Kidney (tissue), 14 donors: ENCODE measurements around the gene NUDT8. TPM values are rescaled to one million over a fixed set of nuclear protein-coding genes. Genes with fewer than 3 reads are reported as not detected.
A peak's percentile ranks its signal among the peaks of the same experiment; 100 is the strongest.

Experiments used
- DNase-seq, 5 donors: peaks; one replicate each; pipeline ENCODE4 v3.0.0-alpha.2; 2013 to 2020
- FAIRE-seq: peaks from 2 replicates; lab custom pipeline; 2012; peaks lifted over from hg19 to GRCh38; lab: Jason Lieb, UNC
- H3K27ac ChIP-seq, 2 donors: one replicate each; pipeline ENCODE4 v1.7.0; 2013; ENCODE audit warnings: low read depth in 2 of 2, low read length in 2 of 2, inconsistent platforms in 1 of 2
- H3K27me3 ChIP-seq: one replicate; pipeline ENCODE4 v1.7.1; 2013; ENCODE audit warnings: low read length, inconsistent platforms; ENCODE audit not compliant: control insufficient read depth, insufficient read depth
- H3K36me3 ChIP-seq, 3 donors: one replicate each; pipeline versions ENCODE4 v1.7.0 to v1.7.1; 2013; ENCODE audit warnings: low read length in 3 of 3, control low read depth in 1 of 3, inconsistent platforms in 1 of 3; ENCODE audit not compliant: insufficient read depth in 3 of 3, control insufficient read depth in 2 of 3
- H3K4me1 ChIP-seq, 3 donors: one replicate each; pipeline versions ENCODE4 v1.7.0 to v1.7.1; 2013; ENCODE audit warnings: low read length in 3 of 3, inconsistent platforms in 1 of 3, low read depth in 1 of 3; ENCODE audit not compliant: control insufficient read depth in 2 of 3, insufficient read depth in 2 of 3
- H3K4me3 ChIP-seq, 3 donors: one replicate each; pipeline versions ENCODE4 v1.7.0 to v1.8.1; 2013; ENCODE audit warnings: low read length in 3 of 3, control low read depth in 1 of 3, inconsistent platforms in 1 of 3
- H3K9ac ChIP-seq, 3 donors: one replicate each; pipeline versions ENCODE4 v1.7.0 to v1.7.1; 2013; ENCODE audit warnings: low read length in 3 of 3, control low read depth in 1 of 3, inconsistent platforms in 1 of 3
- H3K9me3 ChIP-seq, 3 donors: one replicate each; pipeline versions ENCODE4 v1.7.0 to v1.7.1; 2013; ENCODE audit warnings: low read length in 3 of 3, control low read depth in 1 of 3, inconsistent platforms in 1 of 3; ENCODE audit not compliant: control insufficient read depth in 2 of 3, insufficient read depth in 1 of 3
- CTCF ChIP-seq: IDR thresholded peaks from 3 replicates; pipeline ENCODE4 v1.5.1; 2012; ENCODE audit warnings: mild to moderate bottlenecking, moderate library complexity, borderline replicate concordance; ENCODE audit not compliant: insufficient read depth; ENCODE audit errors: extremely low read depth
- intact Hi-C: fragments of 100-400 bp; cut with DNase I; formaldehyde crosslinking; loops from one replicate; pipeline ENCODE4 v1.11.1; 2022
- polyA plus RNA-seq: library from polyadenylated mRNA; stranded (reverse); fragments of 350-450 nt; fragmentation: Illumina TruSeq; extraction: RNeasy Lipid Tissue Mini Kit (QIAGEN cat#74804); gene quantifications from one replicate; pipeline ENCODE4 v1.2.3, GENCODE V29; 2014; ENCODE audit warnings: low read depth, low replicate concordance; ENCODE audit not compliant: insufficient read depth
- total RNA-seq: library from RNA; stranded (reverse); fragmentation: NEBNext Ultra II Directional; extraction: Animal tissue kit (Norgen Biotek cat#: 25700); gene quantifications from one replicate; pipeline ENCODE4 v1.2.1, GENCODE V29; 2021
- donor health status: control.
- donor health status: control.
- donor health status: control.
- donor health status: control.
- donor health status: control.
- donor health status: DM: yes; HTN: yes; CAD: no.
- donor health status: Normal renal cell carcinoma (clear cell type).

NUDT8 gene
- total and polyA plus RNA-seq, 2 donors from 2014 or later: 11.9 to 57.0 TPM

DNA sequence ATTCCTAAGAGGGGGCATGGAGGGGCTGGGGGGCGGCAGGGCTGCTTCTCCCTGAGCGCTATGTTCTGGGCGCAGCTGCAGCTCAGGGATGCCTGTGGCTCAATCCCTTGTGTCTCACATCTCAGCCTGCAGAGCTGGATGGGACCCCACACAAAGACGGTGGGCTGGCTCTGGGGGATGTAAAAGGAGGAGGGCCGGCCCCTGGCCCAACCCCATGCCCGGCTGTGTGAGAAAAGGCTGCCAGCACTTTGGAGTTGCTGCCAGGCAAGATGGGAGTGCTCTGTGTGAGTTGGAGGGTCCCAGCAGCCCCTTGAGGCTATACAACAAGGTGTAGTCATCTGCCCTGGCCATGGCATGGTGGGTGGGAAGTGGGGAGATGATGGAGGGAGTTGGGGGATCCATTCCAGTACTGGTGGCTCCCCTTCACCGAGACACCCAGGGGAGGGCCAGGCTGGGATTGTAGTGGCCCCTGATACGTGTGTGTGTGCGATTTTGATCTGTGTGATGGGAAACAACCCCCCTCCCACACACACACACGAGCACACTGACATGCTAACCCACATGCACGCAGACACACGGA, 11.1 kb upstream of the NUDT8 start:
- no peak overlapping the region for H3K4me3 ChIP-seq
- no peaks in the 10 kb centered on the region for H3K4me1 ChIP-seq
- H3K36me3 ChIP-seq: no peaks in the 10 kb centered on the region
- no peaks in the 10 kb centered on the region for H3K9me3 ChIP-seq
- TF ChIP-seq CTCF: no peak
- H3K9ac ChIP-seq: no peak overlapping the region
- H3K27ac ChIP-seq: no peak overlapping the region
- intact Hi-C loops: no loop called here
- DNase-seq (peak in 1 of 5 donors; percentile 52), FAIRE-seq (no peak)
- no peaks in the 10 kb centered on the region for H3K27me3 ChIP-seq

DNA sequence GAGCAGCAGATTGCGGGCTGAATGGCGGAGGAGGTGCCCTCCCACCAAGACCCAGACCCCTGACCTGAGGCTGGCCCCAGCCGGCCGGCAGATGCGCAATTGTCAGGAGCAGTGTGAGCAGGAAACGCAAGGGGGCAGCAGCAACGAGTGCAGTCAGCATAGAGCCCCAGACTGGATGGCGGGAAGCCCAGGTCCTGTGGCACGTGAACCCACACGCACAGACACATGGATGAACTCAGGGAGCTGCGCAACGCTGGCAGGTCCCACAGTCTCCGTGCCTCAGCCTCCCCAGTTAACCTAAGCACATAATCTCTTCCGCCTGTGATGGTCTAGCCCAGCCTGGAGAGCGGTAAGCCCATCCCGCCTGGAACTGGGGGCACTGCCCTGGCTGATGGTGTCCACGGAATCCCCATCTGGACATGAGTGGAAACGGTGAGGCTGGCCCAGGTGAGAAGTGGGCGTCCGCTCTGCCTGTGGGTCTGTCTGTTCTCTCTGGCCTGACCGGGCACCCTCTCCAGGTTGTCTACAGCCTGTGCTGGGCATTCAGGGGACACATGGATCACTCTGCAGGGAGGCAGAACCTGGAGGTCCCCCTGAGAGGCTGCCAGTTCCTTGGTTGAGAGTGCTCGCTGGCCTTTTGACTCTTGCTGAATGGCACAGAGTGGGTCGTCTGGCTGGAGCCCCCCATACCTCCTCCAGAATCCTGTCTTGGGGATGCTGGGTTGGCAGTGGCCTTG, 10.5 kb upstream of the NUDT8 start:
- FAIRE-seq: no peak
- intact Hi-C loops: no loop called here
- no peak overlapping the region for H3K4me3 ChIP-seq
- TF ChIP-seq CTCF: peak; percentile 59
- H3K27me3 ChIP-seq: no peaks in the 10 kb centered on the region
- no peak overlapping the region for H3K27ac ChIP-seq
- no peaks in the 10 kb centered on the region for H3K9me3 ChIP-seq
- no peaks in the 10 kb centered on the region for H3K4me1 ChIP-seq
- DNase-seq: peak; percentile 64 to 82 (median 72)
- H3K9ac ChIP-seq: no peak overlapping the region
- H3K36me3 ChIP-seq: no peaks in the 10 kb centered on the region

DNA sequence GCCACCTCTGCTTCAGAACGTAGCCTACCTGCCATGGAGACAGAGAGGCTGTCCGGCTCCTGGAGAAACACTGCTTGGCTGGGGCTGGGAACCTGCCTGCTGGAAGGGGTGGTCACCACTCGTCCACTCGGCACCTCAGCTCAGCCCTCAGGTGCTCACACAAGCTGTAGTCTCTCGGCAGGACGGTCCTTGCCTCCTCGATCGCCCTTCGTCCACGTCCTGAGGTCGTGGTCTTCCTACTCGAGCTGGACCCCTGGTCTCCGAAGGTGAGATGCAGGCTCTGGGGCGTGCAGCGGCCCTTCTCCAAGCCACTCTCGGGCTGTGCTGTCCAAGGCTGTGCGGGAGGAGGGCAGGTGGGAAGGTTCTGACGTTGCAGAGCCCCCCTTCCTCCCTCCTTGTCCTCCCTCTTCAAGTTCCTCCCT, 9.7 kb upstream of the NUDT8 start, which contains the start of gene TBX10:
TSS of gene TBX10 (minus strand) at position 326 of the 422 bp plus-strand sequence. CDS start at position 35, 291 bp downstream.
- intact Hi-C loops: no loop called here
- H3K9ac ChIP-seq: no peak within 1 kb of the TSS
- TF ChIP-seq CTCF: no peak
- no peak within 1 kb of the TSS for H3K4me3 ChIP-seq
- FAIRE-seq (no peak), DNase-seq (peak in 1 of 5 donors; percentile 66)
- no peaks in the 10 kb centered on the region for H3K4me1 ChIP-seq
- H3K27me3 ChIP-seq: no peaks in the 10 kb centered on the region
- no peak within 1 kb of the TSS for H3K27ac ChIP-seq
- H3K36me3 ChIP-seq: no peaks in the 10 kb centered on the region
- H3K9me3 ChIP-seq: no peaks in the 10 kb centered on the region
